HG02571 (cell line): ENCODE results near the gene TMEM132D.

ENCODE experiments used
- ATAC-seq: cut with Tn5 transposase; IDR thresholded peaks from one replicate; pipeline ENCODE4 v1.9.1; 2021; ENCODE audit warnings: mild to moderate bottlenecking, moderate library complexity; ENCODE audit not compliant: unreplicated experiment

TMEM132D gene

DNA sequence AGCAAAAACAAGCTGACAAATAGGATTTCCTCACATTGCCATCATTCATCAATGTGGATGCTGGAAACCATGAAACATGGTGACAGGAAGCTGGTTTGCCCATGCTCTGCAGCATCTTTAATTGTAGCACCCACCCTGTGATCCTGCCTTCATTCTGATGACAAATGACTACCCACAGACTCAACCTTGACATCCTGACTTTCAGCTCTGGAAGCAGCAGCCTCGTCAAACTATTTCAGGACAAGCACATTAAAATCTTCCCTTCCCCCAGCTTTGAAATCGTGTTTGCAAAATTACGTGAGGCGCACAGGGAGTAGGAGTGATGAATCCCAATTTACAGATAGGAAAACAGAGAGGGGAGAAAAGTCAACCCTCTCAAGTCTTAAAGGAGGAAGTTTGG lies 765.0 kb downstream of the TMEM132D start:
- ATAC-seq = no peak

DNA sequence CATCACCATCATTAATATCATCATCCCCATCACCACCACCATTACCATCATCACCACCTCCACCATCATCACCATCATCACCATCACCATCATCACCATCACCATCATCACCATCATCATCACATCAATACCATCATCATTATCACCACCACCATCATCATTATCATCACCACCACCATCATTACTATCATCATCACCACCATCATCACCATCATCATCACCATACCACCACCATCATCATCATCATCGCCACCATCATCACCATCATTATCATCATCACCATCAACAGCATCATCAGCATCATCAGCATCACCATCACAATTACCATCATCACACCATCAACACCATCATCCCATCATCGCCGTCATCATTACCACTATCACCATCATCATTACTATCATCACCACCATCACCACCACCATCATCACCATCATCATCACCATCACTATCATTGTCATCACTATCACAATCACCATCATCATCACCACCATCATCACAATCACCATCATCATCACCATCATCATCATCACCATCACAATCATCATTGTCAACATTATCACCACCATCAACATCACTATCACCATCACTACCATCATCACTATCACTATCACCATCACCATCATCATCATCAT lies 767.0 kb downstream of the TMEM132D start:
- ATAC-seq = no peak

DNA sequence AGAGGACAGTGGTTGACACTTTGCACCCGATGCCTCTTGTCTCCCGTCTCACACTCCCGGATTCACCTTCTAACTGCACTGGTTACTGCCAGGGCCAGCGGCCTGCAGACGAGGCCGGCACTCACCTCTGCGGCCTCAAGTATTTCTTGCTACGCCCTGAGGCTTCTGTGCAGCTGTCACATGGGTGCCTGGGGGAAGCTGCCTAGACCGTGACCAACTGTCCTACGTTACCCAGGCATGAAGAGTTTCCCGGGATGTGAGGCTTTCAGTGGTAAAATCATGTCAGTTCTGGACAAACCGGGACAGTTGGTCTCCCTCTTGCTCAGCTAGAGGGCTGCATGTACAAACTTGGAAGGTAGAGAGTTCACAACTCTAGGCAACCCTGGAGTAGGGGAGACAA lies 776.1 kb downstream of the TMEM132D start:
- no peak for ATAC-seq

DNA sequence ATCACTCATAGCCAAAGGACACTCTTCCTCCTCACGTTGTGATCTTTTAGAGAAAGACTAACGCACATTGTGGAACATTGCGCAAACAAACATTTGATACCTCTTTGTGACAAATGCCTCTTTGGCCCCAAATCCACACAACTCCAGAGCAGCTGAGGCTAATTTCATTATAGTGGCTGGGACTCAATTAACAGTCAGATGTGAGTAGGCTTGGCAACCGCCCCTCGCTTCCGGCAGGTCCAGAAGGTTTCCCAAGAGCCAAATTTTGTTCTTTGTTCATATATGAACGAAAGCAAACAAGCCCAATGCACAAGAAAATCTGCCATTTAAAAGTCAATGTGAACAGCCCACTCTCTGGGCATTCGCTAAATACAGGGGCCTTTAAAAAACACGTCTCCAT lies 776.6 kb downstream of the TMEM132D start:
- ATAC-seq = no peak

DNA sequence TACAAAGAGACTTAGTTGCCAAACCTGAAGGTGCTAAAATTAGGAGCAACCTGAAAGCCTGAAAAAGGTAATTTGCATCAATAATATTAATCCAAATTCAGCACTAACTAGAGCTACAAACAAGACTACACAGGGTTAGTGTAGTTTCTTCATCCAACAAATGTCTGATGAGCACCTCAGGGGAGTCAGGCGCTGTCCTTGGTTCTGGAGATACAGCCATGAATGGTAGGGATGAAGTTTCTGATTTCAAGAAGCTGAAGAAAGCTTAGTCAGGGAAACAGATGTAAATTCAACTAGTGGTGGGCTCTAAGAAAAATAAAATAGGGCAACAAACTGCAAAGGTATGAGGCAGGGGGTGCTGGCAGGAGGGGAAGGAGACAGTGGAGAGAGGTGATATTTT lies 784.3 kb downstream of the TMEM132D start:
- ATAC-seq = no peak

DNA sequence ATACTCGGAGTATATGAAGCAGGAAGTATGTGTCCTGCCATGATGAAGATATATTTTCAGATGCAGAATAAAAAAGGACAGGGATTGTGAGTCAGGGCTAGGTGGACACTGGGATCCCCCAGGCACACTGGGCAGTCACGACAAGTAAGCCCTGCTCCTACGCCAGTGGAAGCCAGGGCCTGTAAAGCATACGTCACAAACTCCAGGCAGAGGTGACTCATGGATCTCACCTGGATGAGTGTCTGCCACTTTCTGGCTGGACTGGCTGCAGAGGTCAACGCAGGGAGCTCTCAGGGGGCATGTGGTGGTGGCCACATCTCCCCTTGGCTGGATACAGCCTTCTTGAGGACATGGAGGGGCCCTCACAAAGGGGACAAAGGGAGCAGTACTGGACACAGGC lies 788.3 kb downstream of the TMEM132D start:
- no peak for ATAC-seq

DNA sequence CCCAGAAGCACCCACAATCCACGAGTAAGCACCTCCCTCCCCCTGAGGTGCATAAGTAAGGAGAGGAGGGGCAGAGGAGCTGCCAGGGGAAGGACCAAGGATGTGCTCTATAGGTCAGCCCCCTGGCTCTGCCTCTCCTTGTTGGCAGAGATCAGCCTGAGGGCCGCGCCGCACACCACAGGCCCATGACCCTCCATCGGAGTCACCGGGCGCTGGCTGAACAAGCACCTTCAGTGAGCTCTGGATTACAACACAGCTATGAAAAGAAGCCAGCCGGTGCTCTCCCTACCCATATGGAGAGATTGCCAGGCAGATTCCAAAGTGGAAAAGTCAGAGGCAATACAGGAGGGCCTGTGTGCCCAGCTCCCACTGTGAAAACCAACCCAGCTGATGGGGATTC lies 793.2 kb downstream of the TMEM132D start:
- no peak for ATAC-seq

DNA sequence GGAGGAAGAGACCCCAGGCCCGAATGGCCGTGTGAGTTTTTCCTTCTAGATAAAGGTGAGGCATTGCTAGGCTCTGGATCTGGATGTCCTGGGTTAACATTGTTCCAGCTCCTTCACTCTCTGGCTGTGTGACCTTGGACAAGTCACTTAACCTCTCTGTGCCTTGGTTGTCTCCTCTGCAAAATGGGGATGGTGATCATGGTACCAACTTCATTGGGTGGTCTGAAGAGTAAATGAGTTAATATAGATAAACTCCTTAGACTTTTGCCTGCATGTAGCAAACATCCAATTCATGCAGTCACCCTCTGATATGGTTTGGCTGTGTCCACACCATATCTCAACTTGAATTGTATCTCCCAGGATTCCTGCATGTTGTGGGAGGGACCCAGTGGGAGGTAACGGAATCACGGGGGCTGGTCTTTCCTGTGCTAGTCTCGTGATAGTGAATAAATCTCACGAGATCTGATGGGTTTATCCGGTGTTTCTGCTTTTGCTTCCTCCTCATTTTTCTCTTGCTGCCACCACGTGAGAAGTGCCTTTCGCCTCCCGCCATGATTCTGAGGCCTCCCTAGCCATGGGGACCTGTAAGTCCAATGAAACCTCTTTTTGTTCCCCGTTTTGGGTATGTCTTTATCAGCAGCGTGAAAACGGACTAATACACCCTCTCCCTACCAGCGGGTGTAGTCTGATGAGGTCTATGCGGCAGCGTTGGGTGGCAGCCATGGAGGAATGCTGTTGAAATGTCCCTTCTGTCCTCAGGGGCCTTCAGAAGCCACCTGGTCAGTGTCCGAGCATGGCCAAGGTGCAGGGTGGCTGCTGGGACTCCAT lies 794.4 kb downstream of the TMEM132D start:
- ATAC-seq = no peak

DNA sequence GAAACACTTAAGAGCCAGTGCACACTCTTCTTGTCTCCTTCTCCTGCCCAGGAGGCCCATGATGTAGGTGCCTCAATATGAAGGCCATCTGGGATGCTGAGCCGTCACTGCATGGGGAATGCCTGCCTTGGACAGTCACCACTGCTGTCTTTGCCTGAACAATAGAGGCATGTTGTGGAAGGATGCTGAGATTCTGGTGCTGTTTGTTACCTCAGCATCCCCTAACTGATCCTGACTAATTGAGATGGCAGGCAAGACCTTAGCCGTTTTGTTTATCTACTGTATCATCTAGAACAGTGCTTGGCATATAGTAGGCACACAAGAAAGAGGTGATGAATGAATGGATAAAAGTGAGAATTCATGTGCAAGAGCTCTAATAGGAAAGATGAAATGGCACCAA lies 797.1 kb downstream of the TMEM132D start:
- ATAC-seq = no peak

DNA sequence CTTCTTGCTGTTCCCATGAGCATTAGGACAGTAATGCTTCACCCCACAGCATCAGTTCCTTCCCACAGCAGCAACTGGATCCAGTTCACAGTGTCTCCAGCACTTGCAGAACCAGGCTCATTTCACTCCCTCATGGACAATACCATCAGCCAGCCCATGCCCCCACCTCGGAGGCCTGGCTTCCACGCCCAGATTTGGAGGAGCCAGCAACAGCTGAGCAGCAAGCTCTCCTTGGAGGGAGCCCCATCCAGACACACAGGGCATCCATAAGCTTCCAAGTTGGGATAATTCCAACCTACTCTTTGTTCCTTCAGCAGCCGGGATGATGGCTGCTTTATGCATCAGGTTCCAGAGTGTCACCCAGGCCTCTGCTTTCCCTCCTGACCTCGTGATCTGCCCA lies 800.6 kb downstream of the TMEM132D start:
- no peak for ATAC-seq

DNA sequence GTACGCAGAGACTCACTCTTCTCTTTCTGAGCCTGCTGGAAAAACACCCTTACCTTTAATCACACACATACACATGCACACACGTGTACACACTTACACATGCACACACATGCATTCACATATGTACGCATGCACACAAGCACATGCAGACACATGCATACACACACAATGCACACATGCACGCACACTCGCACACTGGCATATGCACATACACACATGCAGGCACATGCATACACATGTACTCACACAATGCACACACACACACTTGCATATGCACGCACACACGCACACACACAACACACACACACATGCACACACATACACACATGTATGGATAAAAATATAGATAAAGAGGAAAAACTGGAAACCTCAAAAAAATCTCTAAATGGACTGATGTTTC lies 801.6 kb downstream of the TMEM132D start:
- no peak for ATAC-seq

DNA sequence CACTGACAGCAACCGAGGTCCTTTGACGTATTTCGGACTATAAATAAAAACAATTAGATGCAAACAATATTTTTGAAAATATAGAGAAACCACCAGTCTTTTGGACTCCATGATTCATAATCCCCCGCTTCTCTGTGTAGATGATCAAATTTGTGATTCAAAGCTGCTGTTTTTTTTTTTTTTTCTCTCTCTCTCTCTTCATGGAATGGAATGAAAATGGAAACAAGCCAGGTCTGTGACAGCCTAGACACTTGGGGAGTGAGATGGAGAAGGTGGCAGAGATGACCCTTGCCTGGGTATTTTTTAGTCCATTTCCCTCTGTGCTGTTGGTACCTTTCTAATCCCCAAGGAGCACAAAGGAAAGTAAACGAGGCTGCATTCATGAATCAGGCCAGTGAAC lies 802.0 kb downstream of the TMEM132D start:
- ATAC-seq = no peak

DNA sequence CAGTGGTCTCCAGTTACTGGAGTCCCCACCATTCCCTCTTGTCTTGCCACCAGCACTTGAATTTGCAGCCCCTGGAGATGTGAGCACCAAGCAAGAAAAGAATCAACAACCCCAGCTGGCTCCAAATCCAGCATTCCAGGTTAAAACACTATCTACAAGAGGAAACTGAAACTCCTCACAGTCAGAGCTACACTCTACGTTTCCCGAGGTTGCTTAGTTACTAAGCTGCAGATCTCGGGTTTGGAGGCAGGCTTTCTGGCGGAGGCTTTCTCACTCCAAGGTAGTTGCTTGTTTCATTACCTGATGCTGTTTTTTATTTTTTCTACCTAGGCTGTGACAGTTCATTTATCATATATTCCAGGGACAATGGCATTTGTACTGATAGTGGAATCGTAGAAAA lies 802.4 kb downstream of the TMEM132D start:
- ATAC-seq = no peak

DNA sequence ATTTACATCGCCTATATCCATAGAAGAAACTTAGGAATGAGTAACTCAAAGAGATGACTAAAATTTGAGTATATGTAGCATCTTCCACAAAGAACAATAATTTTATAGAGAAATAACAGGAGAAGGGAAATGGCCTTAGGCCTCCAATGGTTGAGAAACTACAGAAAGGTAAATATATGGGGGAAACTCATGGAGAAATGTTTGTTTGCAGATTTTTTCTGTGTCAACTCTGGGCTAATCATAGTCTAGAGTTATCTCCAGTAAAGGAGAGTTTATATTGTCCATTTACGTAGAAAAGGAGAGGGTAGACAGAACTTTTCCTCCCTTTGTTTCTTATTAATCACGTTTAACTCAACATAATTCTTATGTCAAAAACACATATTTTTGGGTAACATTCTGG lies 806.4 kb downstream of the TMEM132D start:
- ATAC-seq = no peak

DNA sequence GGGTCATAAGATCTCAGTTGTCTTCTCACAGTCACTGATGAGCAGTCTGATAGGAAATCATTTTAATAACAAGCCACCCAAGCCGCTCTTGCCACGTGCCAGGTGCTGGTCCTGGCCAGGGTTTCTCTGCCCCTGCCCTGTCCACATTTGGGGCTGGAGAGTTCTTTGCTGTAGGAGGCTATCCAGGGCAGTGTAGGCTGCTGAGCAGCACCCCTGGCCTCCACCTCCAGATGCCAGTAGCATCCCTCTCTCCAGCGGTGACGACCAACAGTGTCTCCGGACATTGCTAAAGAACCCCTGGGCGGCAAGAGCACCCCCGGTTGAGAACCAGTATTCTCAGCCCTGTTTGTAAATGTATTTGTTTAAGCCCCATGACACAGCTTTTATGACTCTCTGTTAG lies 806.9 kb downstream of the TMEM132D start:
- ATAC-seq = no peak

DNA sequence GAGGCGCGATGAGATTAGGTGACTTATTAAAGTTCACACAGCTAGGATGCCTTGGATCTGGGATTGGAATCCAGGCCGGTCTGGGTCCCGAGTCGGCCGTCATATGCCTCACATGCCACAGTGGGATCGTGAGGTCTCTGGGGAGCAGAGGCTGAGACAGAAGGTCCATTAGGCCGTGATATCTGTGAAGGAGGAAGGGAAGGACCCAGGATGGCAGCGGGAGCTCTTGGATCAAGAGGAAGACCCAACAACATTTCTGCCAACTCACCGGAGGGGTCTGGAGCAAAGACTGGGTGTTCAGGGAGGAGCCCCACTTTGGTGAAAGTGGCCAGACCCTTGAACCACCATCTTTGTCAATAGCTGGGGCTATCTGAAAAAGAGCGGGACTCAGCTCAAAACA lies 807.6 kb downstream of the TMEM132D start:
- no peak for ATAC-seq

DNA sequence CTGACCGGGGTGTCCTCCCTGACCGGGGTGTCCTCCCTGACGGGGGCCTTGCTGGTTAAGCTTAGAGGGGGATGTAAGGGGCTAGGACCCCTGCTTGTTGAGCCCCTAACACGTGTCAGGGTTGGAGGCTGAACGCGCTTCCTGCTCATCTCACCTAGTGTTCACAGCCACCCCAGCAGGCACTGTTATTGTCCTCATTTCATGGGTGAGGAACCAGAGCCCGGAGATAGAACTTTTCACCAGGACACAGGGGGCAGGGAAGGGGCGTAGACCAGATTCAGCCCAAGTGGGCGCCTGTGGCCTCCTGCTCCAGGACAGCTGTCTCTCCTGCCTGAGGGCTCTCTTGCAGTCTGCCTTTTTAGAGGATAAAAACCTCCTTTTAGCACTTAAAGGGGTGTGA lies 814.2 kb downstream of the TMEM132D start:
- ATAC-seq = no peak

DNA sequence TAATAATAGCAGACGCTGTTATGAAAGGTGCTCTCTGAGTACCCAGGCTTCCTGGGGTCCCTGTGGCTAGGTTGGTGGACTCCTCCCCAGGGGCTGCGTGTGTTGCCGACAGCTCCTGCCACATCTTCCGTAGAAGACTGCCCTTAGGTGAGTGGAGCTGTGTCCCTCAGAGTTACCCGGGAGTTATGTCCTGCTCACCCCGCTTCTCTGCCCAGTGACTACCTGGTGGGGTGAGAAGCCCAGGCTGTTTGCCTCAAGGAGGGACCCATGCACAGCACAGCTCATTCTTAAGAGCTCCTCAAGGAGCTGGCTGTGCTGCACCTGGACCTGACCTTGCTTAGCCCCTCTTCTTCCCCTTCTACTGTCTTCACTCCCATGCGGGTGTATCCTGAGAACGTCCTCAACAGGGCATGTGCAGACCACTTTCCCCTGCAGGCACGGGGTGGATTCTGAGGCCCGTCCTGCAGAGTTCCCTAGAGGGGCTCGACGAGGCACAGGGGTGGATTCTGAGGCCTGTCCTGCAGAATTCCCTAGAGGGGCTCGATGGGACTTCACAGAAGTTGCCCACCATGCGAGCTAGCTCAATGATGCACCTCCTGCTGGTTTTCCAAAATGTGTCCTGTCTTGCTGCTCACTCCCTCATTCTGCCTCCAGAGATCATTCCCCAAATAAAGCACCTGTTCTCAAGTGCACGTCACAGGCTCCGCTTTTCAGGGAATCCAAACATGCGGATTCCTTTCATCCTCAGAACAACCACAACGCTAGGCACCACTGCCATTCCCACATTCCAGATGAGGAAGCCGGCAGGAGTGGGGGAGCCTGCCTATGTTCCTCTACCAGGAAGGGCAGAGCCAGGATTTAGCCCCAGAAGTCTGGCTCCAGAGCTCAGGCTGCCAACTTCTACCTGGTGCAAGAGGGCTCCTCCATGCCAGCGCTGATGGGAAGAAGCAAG lies 818.7 kb downstream of the TMEM132D start:
- no peak for ATAC-seq

DNA sequence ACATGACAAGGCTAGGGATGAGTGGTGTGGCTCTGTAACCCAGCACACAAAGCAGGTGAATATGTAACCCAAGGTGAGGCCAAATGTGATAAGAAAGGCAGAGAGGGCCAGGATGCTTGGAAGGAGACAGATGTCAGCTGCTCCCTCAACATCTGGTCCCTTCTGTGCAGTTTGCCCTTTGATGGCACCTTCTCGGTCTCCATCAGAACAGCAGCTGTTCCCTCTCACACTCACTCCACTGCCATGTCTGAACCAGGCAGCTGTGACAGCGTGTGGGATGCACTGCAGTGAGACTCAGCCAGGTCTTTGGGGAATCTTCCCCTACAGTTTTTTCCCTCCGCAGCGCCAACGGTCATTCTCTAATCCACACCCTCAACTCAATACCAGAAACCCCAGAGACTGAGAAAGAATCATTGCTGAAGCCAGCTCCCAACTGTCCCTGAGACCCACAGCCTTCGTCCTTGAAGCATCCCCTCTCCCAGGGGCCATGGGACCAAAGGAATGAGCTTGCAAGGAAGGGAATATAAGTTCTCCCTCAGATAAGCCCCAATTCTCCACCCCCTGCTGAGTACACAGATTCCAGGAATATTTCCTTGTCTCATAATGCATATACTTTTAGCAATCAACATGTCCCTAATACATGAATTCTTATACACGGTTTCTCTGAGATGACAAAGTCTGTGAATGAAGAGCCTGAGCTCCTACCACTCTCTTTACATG lies 820.5 kb downstream of the TMEM132D start:
- no peak for ATAC-seq

DNA sequence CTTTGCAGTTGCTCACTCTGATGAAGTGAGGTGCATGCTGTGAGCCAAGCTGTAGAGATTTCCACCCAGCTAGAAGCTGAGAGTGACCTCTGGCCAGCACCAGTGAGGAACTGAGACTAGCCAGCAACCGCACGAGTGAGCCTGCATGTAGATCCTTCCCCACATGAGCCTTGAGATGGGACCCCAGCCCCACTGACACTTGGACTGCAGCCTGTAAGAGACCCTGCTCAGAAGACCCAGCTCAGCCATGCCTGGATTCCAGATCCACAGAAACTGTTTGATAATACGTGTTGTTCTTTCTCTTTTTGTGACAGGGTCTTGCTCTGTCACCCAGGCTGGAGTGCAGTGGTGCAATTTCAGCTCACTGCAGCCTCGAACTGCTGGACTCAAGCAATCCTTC lies 821.4 kb downstream of the TMEM132D start:
- no peak for ATAC-seq

DNA sequence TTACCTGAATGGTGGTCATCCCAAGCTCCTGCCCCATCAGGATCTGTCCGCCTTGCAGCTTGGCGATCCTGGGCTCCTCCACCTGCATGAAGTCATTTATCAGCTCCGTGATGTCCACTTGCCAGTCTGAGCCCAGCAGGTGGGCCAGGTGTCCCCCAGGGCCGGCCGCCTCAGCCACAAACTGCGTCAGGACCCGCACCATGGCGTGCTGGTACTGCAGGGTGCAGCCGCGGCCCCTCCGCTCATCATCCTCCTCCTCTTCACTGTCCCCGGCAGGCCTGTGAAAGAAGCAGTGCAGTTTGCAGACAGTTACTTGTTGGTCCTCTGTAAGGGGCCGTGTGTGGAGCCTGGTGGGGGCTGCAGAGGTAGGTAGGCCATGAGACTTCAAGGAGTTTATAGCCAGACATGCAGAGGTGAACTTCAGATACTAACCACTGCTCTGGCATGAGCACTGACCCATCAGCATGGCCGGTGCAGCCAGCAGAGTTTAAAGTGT lies 822.0 kb downstream of the TMEM132D start:
- ATAC-seq = no peak
